CD14-positive monocyte (primary cell): ENCODE measurements around the gene BORCS5. TPM values are rescaled to one million over a fixed set of nuclear protein-coding genes. Genes with fewer than 3 reads are reported as not detected.

Experiments
- DNase-seq, 3 donors: peaks; one replicate each; pipeline ENCODE4 v3.0.0-alpha.2; 2011 to 2022
- H2AFZ ChIP-seq: 2 replicates; pipeline ENCODE4 v1.6.0; 2012; ENCODE audit warnings: mild to moderate bottlenecking, low read depth, low read length, inconsistent platforms; ENCODE audit not compliant: insufficient read depth, poor library complexity, severe bottlenecking
- H3K27ac ChIP-seq, 2 donors: 1 replicate in 1 of 2; 2 replicates in 1 of 2; pipeline ENCODE4 v1.5.1; 2012 to 2013; ENCODE audit warnings: low read length in 2 of 2, control low read depth in 1 of 2, inconsistent platforms in 1 of 2, low read depth in 1 of 2, mild to moderate bottlenecking in 1 of 2
- H3K27me3 ChIP-seq, 2 donors: one replicate each; pipeline versions ENCODE4 v1.6.0 to v1.6.1; 2011 to 2013; ENCODE audit warnings: low read length in 2 of 2; ENCODE audit not compliant: control insufficient read depth in 2 of 2, insufficient read depth in 2 of 2
- H3K36me3 ChIP-seq, 2 donors: replicated peaks in 1 of 2; 1 replicate in 1 of 2; 2 replicates in 1 of 2; pipeline versions ENCODE4 v1.5.1 to v1.6.1; 2012 to 2013; ENCODE audit warnings: low read length in 2 of 2, control low read depth in 1 of 2, inconsistent platforms in 1 of 2, mild to moderate bottlenecking in 1 of 2; ENCODE audit not compliant: insufficient read depth in 2 of 2, control insufficient read depth in 1 of 2
- H3K4me1 ChIP-seq, 2 donors: 1 replicate in 1 of 2; 2 replicates in 1 of 2; pipeline versions ENCODE4 v1.5.1 to v1.6.1; 2012 to 2013; ENCODE audit warnings: low read length in 2 of 2, control low read depth in 1 of 2, inconsistent platforms in 1 of 2, mild to moderate bottlenecking in 1 of 2, moderate library complexity in 1 of 2; ENCODE audit not compliant: insufficient read depth in 2 of 2, control insufficient read depth in 1 of 2
- H3K4me2 ChIP-seq: replicated peaks from 2 replicates; pipeline ENCODE3; 2012; ENCODE audit warnings: low read length, moderate library complexity, mild to moderate bottlenecking; ENCODE audit not compliant: poor library complexity, severe bottlenecking; ENCODE audit errors: extremely low read depth
- H3K4me3 ChIP-seq, 3 experiments: fragments of 200-600 bp in 1 of 3; sonication (generic) in 1 of 3; replicated peaks in 1 of 3; 1 replicate in 2 of 3; 2 replicates in 1 of 3; pipeline ENCODE4 v1.5.1; 2011 to 2013; ENCODE audit warnings: low read length in 3 of 3, mild to moderate bottlenecking in 3 of 3, control low read depth in 2 of 3, low read depth in 2 of 3, inconsistent platforms in 1 of 3, moderate library complexity in 1 of 3
- H3K79me2 ChIP-seq: 2 replicates; pipeline ENCODE4 v1.6.0; 2012; ENCODE audit warnings: mild to moderate bottlenecking, control low read depth, inconsistent platforms, low read length, moderate library complexity; ENCODE audit not compliant: insufficient read depth
- H3K9ac ChIP-seq: 2 replicates; pipeline ENCODE4 v1.6.0; 2017; ENCODE audit warnings: low read length, mild to moderate bottlenecking; ENCODE audit not compliant: insufficient read depth, poor library complexity, severe bottlenecking
- H3K9me3 ChIP-seq, 2 donors: replicated peaks in 1 of 2; 1 replicate in 1 of 2; 2 replicates in 1 of 2; pipeline versions ENCODE4 v1.5.1 to v1.6.1; 2012 to 2013; ENCODE audit warnings: low read length in 2 of 2, control low read depth in 1 of 2; ENCODE audit not compliant: control insufficient read depth in 1 of 2, insufficient read depth in 1 of 2
- H4K20me1 ChIP-seq: 2 replicates; pipeline ENCODE4 v1.6.0; 2012; ENCODE audit warnings: mild to moderate bottlenecking, low read length, control low read depth, moderate library complexity; ENCODE audit not compliant: insufficient read depth
- H3K27ac Mint-ChIP-seq, 7 donors: one replicate each; pipeline ENCODE4 v1.8.0; 2020; ENCODE audit warnings: mild to moderate bottlenecking in 7 of 7, mixed read lengths in 7 of 7, moderate library complexity in 6 of 7, inconsistent platforms in 2 of 7
- H3K27me3 Mint-ChIP-seq, 3 donors: one replicate each; pipeline ENCODE4 v1.8.0; 2021 to 2022; ENCODE audit warnings: low read depth in 3 of 3, mild to moderate bottlenecking in 3 of 3, mixed read lengths in 3 of 3, moderate library complexity in 3 of 3, inconsistent platforms in 1 of 3
- H3K36me3 Mint-ChIP-seq, 2 donors: one replicate each; pipeline ENCODE4 v1.8.0; 2020; ENCODE audit warnings: mixed read lengths in 2 of 2, inconsistent platforms in 1 of 2, mild to moderate bottlenecking in 1 of 2
- H3K4me1 Mint-ChIP-seq: one replicate; pipeline ENCODE4 v1.8.0; 2020; ENCODE audit warnings: mild to moderate bottlenecking, mixed read lengths
- H3K4me3 Mint-ChIP-seq, 2 donors: one replicate each; pipeline ENCODE4 v1.8.0; 2020; ENCODE audit warnings: mild to moderate bottlenecking in 2 of 2, mixed read lengths in 2 of 2, moderate library complexity in 1 of 2
- H3K9me3 Mint-ChIP-seq, 7 donors: one replicate each; pipeline ENCODE4 v1.8.0; 2020 to 2022; ENCODE audit warnings: mixed read lengths in 7 of 7, mild to moderate bottlenecking in 6 of 7, moderate library complexity in 6 of 7, inconsistent platforms in 2 of 7
- CTCF ChIP-seq: fragments of 200-600 bp; IDR thresholded peaks from one replicate; pipeline ENCODE4 v1.8.0; 2022; ENCODE audit warnings: antibody characterized with exemption, mild to moderate bottlenecking
- WGBS: methylation state at CpG from one replicate; pipeline ENCODE4 v1.1.5; 2013; ENCODE audit warnings: missing lambda C conversion rate; ENCODE audit not compliant: insufficient coverage; 5-methylcytosine and 5-hydroxymethylcytosine counted together
- intact Hi-C, 2 donors: fragments of 100-400 bp; cut with micrococcal nuclease; formaldehyde crosslinking; loops; one replicate each; pipeline versions ENCODE4 v1.15.0 to v1.15.1; 2023
- polyA plus RNA-seq, 3 donors: library from polyadenylated mRNA; depleted of rRNA in 1 of 3; unstranded in 2 of 3; stranded (reverse) in 1 of 3; fragments of 300-500 nt in 2 of 3; fragments of >200 nt in 1 of 3; fragmentation: Illumina TruSeq in 2 of 3; gene quantifications; 1 replicate in 2 of 3; 2 replicates in 1 of 3; pipeline ENCODE4 v1.2.3, GENCODE V29; 2012 to 2021

BORCS5 gene
- polyA plus RNA-seq, 3 donors = 8.5 to 15.1 (median 9.6) TPM

GRCh38 chr12:12461923-12462315 is 105.0 kb downstream of the BORCS5 start:
- Histone ChIP-seq H3K27me3 (no peaks in the 10 kb centered on the region), H2AFZ (no peak overlapping the region), H3K4me2 (no peak overlapping the region), H3K4me1 (peaks cover 0 to 3% of the 10 kb centered on the region in 2 donors), H3K9ac (no peak overlapping the region), H3K36me3 (peaks cover 0 to 13% of the 10 kb centered on the region in 2 donors), H3K79me2 (no peaks in the 10 kb centered on the region), H3K9me3 (no peaks in the 10 kb centered on the region), H4K20me1 (no peaks in the 10 kb centered on the region), H3K4me3 (no peak overlapping the region), H3K27ac (no peak overlapping the region)
- H3K27me3 Mint-ChIP-seq = peaks cover 0 to 1% (median 0%) of the 10 kb centered on the region in 3 donors
- H3K36me3 Mint-ChIP-seq = peaks cover 8 to 18% of the 10 kb centered on the region in 2 donors
- 90% methylated on average over 2 of the region's 5 CpGs for WGBS
- no peak overlapping the region for H3K27ac Mint-ChIP-seq
- no peak overlapping the region for H3K4me3 Mint-ChIP-seq
- peaks cover 16% of the 10 kb centered on the region for H3K4me1 Mint-ChIP-seq
- no peak for DNase-seq
- intact Hi-C loops = loop anchor here in 1 of 2 donors (10.0 kb wide), 1 partner anchor 103 kb away; the partner anchor contains the start of gene DUSP16
- H3K9me3 Mint-ChIP-seq = peaks cover 0 to 1% (median 0%) of the 10 kb centered on the region in 7 donors
- TF ChIP-seq CTCF = no peak

GRCh38 chr12:12465522-12465921 is 108.6 kb downstream of the BORCS5 start:
- peaks cover 21% of the 10 kb centered on the region for H3K4me1 Mint-ChIP-seq
- Histone ChIP-seq H3K4me3 (no peak overlapping the region), H3K4me2 (no peak overlapping the region), H3K79me2 (no peaks in the 10 kb centered on the region), H3K4me1 (peaks cover 12 to 13% of the 10 kb centered on the region in 2 donors), H4K20me1 (no peaks in the 10 kb centered on the region), H3K9ac (no peak overlapping the region), H3K9me3 (no peaks in the 10 kb centered on the region), H2AFZ (no peak overlapping the region), H3K27ac (no peak overlapping the region), H3K36me3 (peaks cover 0 to 13% of the 10 kb centered on the region in 2 donors), H3K27me3 (no peaks in the 10 kb centered on the region)
- 97% methylated on average over 20 of the region's 20 CpGs for WGBS
- H3K9me3 Mint-ChIP-seq = peaks cover 0 to 3% (median 1%) of the 10 kb centered on the region in 7 donors
- DNase-seq = no peak
- H3K4me3 Mint-ChIP-seq = no peak overlapping the region
- peaks cover 31 to 37% of the 10 kb centered on the region in 2 donors for H3K36me3 Mint-ChIP-seq
- TF ChIP-seq CTCF = no peak
- intact Hi-C loops = loop anchor here in 1 of 2 donors (10.0 kb wide), 1 partner anchor 99 kb away; the partner anchor contains the start of gene DUSP16
- H3K27me3 Mint-ChIP-seq = peaks cover 0 to 3% (median 1%) of the 10 kb centered on the region in 3 donors
- peak overlapping the region in 2 of 7 donors; percentile 22 to 65 for H3K27ac Mint-ChIP-seq
